DMS114 treated with DMSO at 0.1 percent for 48 hours (cell line): ENCODE results near the gene CORIN.
"Not testable (repeated sequence)": the region's sequence is repeated elsewhere in the genome, so short reads cannot be mapped to it uniquely, and the experiment has no call there.

ENCODE experiments used
- DNase-seq: peaks from one replicate; lab custom pipeline; 2025; ENCODE audit not compliant: unreplicated experiment; lab: John Stamatoyannopoulos, UW

Gene CORIN

GRCh38 chr4:47577779-47578553 is 259.9 kb downstream of the CORIN start:
- no peak for DNase-seq

GRCh38 chr4:47572981-47573380 is 264.9 kb downstream of the CORIN start:
- no peak for DNase-seq

GRCh38 chr4:47570816-47571215 is 267.1 kb downstream of the CORIN start:
- DNase-seq = no peak

DNA sequence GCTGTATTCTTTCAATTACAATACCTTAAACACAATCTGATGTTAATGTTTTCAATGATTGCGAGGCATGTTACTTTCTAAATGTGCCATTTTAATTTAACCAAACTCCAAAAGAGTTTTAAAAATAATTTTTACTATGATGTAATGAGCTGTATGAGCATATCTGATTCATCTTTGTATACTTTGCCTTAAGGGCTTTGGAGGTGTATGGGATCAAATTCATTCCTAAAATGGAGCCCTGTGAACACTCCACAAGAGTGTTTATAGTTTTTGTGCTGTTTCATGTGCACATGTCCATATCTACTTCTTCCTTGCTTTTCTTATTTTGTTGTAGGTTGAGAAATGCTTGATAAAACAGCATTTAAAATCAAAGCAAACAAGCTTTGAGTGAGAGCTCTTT is 270.4 kb downstream of the CORIN start:
- DNase-seq = no peak

DNA sequence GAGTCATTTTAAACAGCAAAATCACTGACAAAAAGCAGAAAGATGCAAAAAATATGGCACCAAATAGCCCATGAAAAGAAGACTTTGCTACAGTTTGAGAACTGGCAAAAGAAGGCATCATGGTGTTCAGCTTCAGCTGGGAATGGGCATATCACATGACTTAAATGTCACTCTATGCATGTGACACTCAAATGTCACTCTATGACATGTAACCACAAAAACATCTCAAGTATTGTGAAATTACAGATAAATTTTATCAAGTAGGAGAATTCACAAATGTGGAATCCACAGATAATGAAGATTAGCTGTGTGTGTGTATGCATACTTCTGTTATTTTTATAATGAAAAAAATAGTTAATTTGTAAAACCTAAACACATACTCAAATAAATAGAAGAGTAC is 270.9 kb downstream of the CORIN start:
- DNase-seq = no peak

- no peak for DNase-seq
Measured at GRCh38 chr4:47566566-47566965, 271.3 kb downstream of the CORIN start.

- no peak for DNase-seq
Measured at GRCh38 chr4:47562297-47562696, 275.6 kb downstream of the CORIN start.

DNA sequence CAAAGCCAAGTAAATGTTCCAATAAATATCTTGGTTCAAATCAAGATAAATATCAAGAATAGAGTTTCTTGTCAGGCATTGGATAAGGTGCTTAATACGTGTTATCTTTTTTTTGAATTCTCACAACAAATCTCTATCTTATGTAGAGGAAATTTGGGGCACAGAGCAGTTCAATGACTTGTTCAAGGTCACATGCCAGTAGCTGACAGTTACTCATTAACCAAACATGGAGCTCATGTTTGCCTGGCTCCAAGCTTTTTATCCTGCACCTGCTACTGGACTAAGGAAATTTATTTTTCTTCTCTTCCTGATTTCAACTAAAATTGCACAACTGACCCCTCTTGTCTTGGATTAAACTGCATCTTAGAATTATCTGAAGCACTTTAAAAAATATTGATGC is 276.5 kb downstream of the CORIN start:
- DNase-seq = no peak

- no peak for DNase-seq
Measured at GRCh38 chr4:47560682-47561081, 277.2 kb downstream of the CORIN start.

DNA sequence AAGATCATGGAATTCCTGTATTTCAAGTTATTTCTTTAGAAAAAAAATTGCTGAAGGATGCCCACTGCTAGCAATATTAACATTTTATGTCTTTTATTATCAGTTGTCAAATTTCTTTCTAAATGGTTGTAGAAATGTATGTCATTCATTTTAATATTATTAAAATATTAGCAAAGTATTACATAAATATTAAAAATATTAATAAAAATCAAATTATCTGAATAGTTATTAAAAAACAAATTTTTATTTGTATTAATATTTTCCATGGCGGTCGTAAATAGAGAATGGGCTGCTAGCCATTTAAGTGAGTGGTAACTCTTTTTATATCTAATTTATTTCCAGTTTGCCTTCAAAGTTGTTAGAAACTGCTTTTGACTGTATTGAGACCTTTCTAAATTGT is 280.6 kb downstream of the CORIN start:
- no peak for DNase-seq

- DNase-seq = not testable (repeated sequence)
Measured at GRCh38 chr4:47555920-47556319, 281.9 kb downstream of the CORIN start.

DNA sequence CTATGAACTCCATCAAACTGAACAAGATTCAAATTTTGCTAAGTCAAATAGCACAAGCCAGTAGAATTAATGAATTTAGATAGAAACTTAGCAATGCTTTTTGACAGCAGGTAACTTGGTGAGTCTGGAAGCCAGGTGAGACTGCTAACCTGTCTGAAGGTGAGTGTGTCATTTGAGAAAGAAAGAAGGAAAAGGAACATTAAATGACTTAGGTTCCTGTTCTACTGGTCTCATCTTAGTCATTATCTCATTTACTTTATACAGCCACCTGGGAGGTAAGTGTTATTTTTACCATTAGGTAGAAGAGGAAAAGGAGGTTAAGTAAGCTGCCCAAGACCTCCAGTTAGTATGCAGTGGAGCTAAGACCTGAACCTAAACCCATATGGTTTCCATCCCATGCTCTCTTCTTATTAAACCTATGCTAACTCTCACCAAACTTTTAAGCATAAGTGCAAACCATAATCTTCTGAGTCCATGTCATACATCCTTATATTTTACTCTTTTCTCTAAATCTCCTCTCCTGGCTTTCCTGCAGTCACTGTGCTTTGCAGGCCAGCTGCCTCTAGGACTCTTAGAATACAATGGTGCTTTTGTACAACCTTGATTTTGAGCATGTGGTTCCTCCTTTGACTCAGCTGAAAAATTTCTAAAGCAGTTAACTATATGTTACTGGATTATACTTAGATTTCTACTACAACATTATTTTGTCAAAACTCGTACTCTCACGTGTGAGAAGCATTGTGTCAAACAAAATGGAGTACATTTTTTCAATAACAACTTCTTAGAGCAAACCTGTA is 284.3 kb downstream of the CORIN start:
- no peak for DNase-seq

DNA sequence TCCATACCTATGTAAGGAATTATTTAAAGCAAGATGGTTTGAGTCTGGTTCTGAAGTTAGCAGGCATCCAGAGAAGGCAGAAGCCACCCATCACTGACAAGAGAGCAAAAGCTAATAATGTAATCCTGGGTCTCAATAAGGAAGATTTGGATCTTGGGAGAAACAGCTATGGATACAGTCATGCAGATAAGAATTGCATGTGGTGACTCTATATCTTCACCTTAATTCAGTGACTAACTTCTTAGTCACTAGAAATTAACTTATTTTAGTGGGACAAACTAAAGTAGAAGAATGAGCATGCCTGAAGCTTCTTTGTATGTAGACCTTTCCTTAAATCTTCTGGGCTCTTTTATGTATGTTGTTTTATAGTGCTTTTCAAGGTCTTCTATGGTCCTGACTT is 286.2 kb downstream of the CORIN start:
- DNase-seq = no peak

DNA sequence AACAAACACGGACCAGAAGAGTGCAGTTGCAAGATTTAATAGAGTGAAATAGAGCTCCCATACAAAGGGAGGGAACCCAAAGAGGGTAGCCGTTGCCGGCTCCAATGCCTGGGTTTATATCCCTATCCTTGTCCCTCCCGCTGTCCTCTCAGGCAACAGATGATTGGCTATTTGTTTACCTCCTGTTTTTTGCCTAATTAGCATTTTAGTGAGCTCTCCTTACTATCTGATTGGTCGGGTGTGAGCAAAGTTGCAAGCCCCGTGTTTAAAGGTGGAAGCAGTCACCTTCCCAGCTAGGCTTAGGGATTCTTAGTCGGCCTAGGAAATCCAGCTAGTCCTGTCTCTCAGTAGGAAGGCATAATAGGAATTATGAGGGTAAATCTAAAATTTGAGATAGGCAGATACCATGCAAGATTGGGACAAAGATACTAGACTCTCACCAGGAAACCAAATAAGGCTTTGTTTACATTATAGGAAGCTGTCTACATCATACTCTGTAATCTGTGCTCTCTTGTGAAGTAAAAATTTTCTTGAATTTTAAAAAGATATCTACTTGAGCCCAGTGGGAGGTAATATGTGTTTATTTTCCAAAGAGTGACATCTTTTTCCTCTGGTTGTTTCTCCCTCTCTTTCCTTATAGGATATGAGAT is 286.8 kb downstream of the CORIN start:
- DNase-seq = no peak

- not testable (repeated sequence) for DNase-seq
Measured at GRCh38 chr4:47550357-47550756, 287.5 kb downstream of the CORIN start.
